ENCODE measurements around the gene PTGDS.

- no peak for TF ChIP-seq CTCF (IDR thresholded peaks at IDR 0.05; ENCODE audit: insufficient read depth, low read depth, low read length)
- no peak for TF ChIP-seq EZH2 (IDR thresholded peaks at IDR 0.05; ENCODE audit: insufficient read depth, low read length)
These were observed 12.4 kb upstream of the PTGDS start for GRCh38 chr9:136964833-136965422.
